Measurements from ENCODE around the gene STX16.
"Not testable (repeated sequence)": the region's sequence is repeated elsewhere in the genome, so short reads cannot be mapped to it uniquely, and the experiment has no call there.

The STX16 gene

GRCh38 chr20:58722877-58723627 is 72.0 kb downstream of the STX16 start:
- no peak for DNase-seq (ENCODE audit: low read depth in 2 of 2)

GRCh38 chr20:58723628-58723984 is 72.5 kb downstream of the STX16 start:
- no peak for DNase-seq (ENCODE audit: low read depth in 2 of 2)

- DNase-seq (ENCODE audit: low read depth in 2 of 2), result not testable (repeated sequence)
Measured at GRCh38 chr20:58726156-58726555, 75.1 kb downstream of the STX16 start.
